HCT116 (cell line): ENCODE data around the gene KCNN4. TPM values are rescaled to one million over a fixed set of nuclear protein-coding genes. Genes with fewer than 3 reads are reported as not detected.

Experiments
- ATAC-seq: fragments of 200-7000 bp; cut with Tn5 transposase; 2 replicates; pipeline ENCODE4 v1.9.1; 2020; ENCODE audit warnings: mild to moderate bottlenecking, moderate library complexity
- BruUV-seq: library from RNA; stranded (reverse); fragments of 400-500 nt; replicated peaks from 2 replicates; lab custom pipeline; 2021; lab: Mats Ljungman, UMichigan
- CTCF ChIA-PET: fragments of 300-600 bp; sonication (Branson Sonifier 250); formaldehyde crosslinking; loops from one replicate; lab custom pipeline; 2021; ENCODE audit warnings: antibody characterized with exemption; lab: Charles Lee
- POLR2A ChIA-PET: fragments of 300-600, 350-600 bp; sonication (Branson Sonifier 250); formaldehyde crosslinking; loops from one replicate; lab custom pipeline; 2021; ENCODE audit warnings: antibody characterized with exemption; lab: Charles Lee
- RAD21 ChIA-PET, 2 experiments: fragments of 300-600 bp; sonication (Branson Sonifier 250); formaldehyde crosslinking; loops; one replicate each; lab custom pipeline; 2023; ENCODE audit warnings: low total read pairs in 2 of 2; ENCODE audit not compliant: uncharacterized antibody in 2 of 2, unreplicated experiment in 2 of 2, low non-redundant PET in 1 of 2; lab: Charles Lee
- DNase-seq: peaks from one replicate; pipeline ENCODE4 v3.0.0-alpha.2; 2010; ENCODE audit warnings: low read depth, low spot score
- H2AFZ ChIP-seq: fragments of 200-600 bp; shearing (Covaris generic), sonication (generic); 2 replicates; pipeline ENCODE4 v1.6.1; 2017; ENCODE audit warnings: low read depth, mixed run types, mixed read lengths, antibody characterized with exemption, low read length; ENCODE audit not compliant: poor library complexity, severe bottlenecking
- H3K27ac ChIP-seq: 2 replicates; pipeline ENCODE4 v1.5.1; 2012; ENCODE audit warnings: low read depth, low read length
- H3K27me3 ChIP-seq: fragments of 200-600 bp; sonication (generic); 2 replicates; pipeline ENCODE4 v1.6.1; 2016; ENCODE audit warnings: mixed run types, low read length, mixed read lengths; ENCODE audit not compliant: insufficient read depth
- H3K36me3 ChIP-seq, 2 experiments: fragments of 200-500 bp in 1 of 2; fragments of 200-600 bp in 1 of 2; sonication (Bioruptor generic) in 1 of 2; sonication (generic) in 1 of 2; 2 replicates each; pipeline versions ENCODE4 v1.5.1 to v1.6.1; 2014 to 2016; ENCODE audit warnings: low read length in 2 of 2, inconsistent platforms in 1 of 2, mixed read lengths in 1 of 2, mixed run types in 1 of 2; ENCODE audit not compliant: insufficient read depth in 2 of 2, control insufficient read depth in 1 of 2
- H3K4me1 ChIP-seq, 2 experiments: fragments of 200-600 bp in 1 of 2; sonication (generic) in 1 of 2; 2 replicates each; pipeline versions ENCODE4 v1.5.1 to v1.6.1; 2012 to 2017; ENCODE audit warnings: low read length in 2 of 2, inconsistent platforms in 1 of 2, mild to moderate bottlenecking in 1 of 2, mixed read lengths in 1 of 2, mixed run types in 1 of 2, moderate library complexity in 1 of 2; ENCODE audit not compliant: insufficient read depth in 2 of 2, control insufficient read depth in 1 of 2
- H3K4me2 ChIP-seq: fragments of 200-600 bp; sonication (generic); 2 replicates; pipeline ENCODE4 v1.6.1; 2017; ENCODE audit warnings: mixed run types, low read length, mixed read lengths
- H3K4me3 ChIP-seq, 2 experiments: fragments of 200-600 bp in 1 of 2; sonication (generic) in 1 of 2; replicated peaks in 1 of 2; 2 replicates each; pipeline ENCODE4 v1.5.1; 2011 to 2016; ENCODE audit warnings: low read length in 2 of 2, control low read depth in 1 of 2, low read depth in 1 of 2, mild to moderate bottlenecking in 1 of 2, mixed read lengths in 1 of 2, mixed run types in 1 of 2
- H3K79me2 ChIP-seq: fragments of 200-600 bp; sonication (generic); 2 replicates; pipeline ENCODE4 v1.6.1; 2017; ENCODE audit warnings: mild to moderate bottlenecking, mixed run types, low read length, moderate library complexity, mixed read lengths; ENCODE audit not compliant: insufficient read depth
- H3K9ac ChIP-seq: fragments of 200-600 bp; sonication (generic); 2 replicates; pipeline ENCODE4 v1.6.1; 2016; ENCODE audit warnings: low read length, mixed read lengths
- H3K9me2 ChIP-seq: fragments of 200-600 bp; sonication (generic), shearing (Covaris generic); 2 replicates; pipeline ENCODE4 v1.6.1; 2017; ENCODE audit warnings: mixed run types, mild to moderate bottlenecking, moderate library complexity; ENCODE audit not compliant: insufficient read depth
- H3K9me3 ChIP-seq, 2 experiments: fragments of 200-500 bp in 1 of 2; fragments of 200-600 bp in 1 of 2; sonication (Bioruptor generic) in 1 of 2; sonication (generic) in 1 of 2; 2 replicates each; pipeline ENCODE4 v1.6.1; 2014 to 2017; ENCODE audit warnings: low read length in 2 of 2, mixed read lengths in 2 of 2, inconsistent platforms in 1 of 2, low read depth in 1 of 2, mild to moderate bottlenecking in 1 of 2, mixed run types in 1 of 2, moderate library complexity in 1 of 2; ENCODE audit not compliant: control insufficient read depth in 1 of 2, insufficient read depth in 1 of 2
- H4K20me1 ChIP-seq: fragments of 200-600 bp; sonication (generic), shearing (Covaris generic); 2 replicates; pipeline ENCODE4 v1.6.1; 2017; ENCODE audit warnings: mixed run types, mild to moderate bottlenecking, moderate library complexity; ENCODE audit not compliant: insufficient read depth
- CBX3 ChIP-seq: IDR thresholded peaks from 2 replicates; pipeline ENCODE4 v1.6.1; 2012; ENCODE audit warnings: low read depth
- CEBPB ChIP-seq: IDR thresholded peaks from 2 replicates; pipeline ENCODE4 v1.6.1; 2012; ENCODE audit warnings: low read depth
- CTCF ChIP-seq, 3 experiments: fragments of 200-600 bp in 1 of 3; sonication (generic) in 1 of 3; IDR thresholded peaks in 2 of 3; conservative IDR thresholded peaks in 1 of 3; 2 replicates each; pipeline ENCODE4 v1.5.1; 2012 to 2017; ENCODE audit warnings: low read depth in 2 of 3, low read length in 2 of 3, antibody characterized with exemption in 1 of 3, borderline replicate concordance in 1 of 3, control low read depth in 1 of 3, mild to moderate bottlenecking in 1 of 3, mixed read lengths in 1 of 3, mixed run types in 1 of 3, moderate library complexity in 1 of 3; ENCODE audit not compliant: insufficient read depth in 1 of 3
- POLR2A ChIP-seq: IDR thresholded peaks from 2 replicates; pipeline ENCODE4 v1.7.0; 2011; ENCODE audit warnings: borderline replicate concordance; ENCODE audit not compliant: insufficient read depth, insufficient read length; ENCODE audit errors: extremely low read depth
- SIN3A ChIP-seq: IDR thresholded peaks from 2 replicates; pipeline ENCODE4 v1.6.1; 2012; ENCODE audit warnings: low read depth
- ZFX ChIP-seq: fragments of 450-650 bp; IDR thresholded peaks from 2 replicates; pipeline ENCODE4 v1.6.1; 2017
- intact Hi-C: fragments of 100-400 bp; cut with micrococcal nuclease; formaldehyde crosslinking; loops from 2 replicates; pipeline ENCODE4 v1.10.0; 2022
- total RNA-seq: library from RNA; stranded (reverse); gene quantifications from one replicate; pipeline ENCODE4 v1.2.1, GENCODE V29; 2021; ENCODE audit not compliant: unreplicated experiment

Gene KCNN4
- total RNA-seq, 1 experiment from 2014 or later: 72.9 TPM

GRCh38 chr19:43726736-43727592 is 53.8 kb downstream of the KCNN4 start:
- ChIA-PET CTCF (no interaction called here), POLR2A (interaction anchor here (6.1 kb wide), 1 partner anchor 57 kb away, joined by 53 read pairs; the partner anchor contains the start of gene PLAUR), RAD21 (no interaction called here)
- H3K36me3 ChIP-seq: peaks cover 15 to 26% of the 10 kb centered on the region in 2 experiments; a peak in 3 of 4 replicates
- intact Hi-C loops: no loop called here
- no peaks in the 10 kb centered on the region for H4K20me1 ChIP-seq
- no peaks in the 10 kb centered on the region for H3K27me3 ChIP-seq
- no peak overlapping the region for H3K4me2 ChIP-seq
- no peaks in the 10 kb centered on the region for H3K9me3 ChIP-seq
- peaks cover 4 to 6% of the 10 kb centered on the region in 2 experiments; a peak in 2 of 4 replicates for H3K4me1 ChIP-seq
- TF ChIP-seq CEBPB (no peak), CTCF (IDR thresholded peaks at IDR 0.05 in 2 of 3, conservative IDR thresholded peaks at IDR 0.05 in 1 of 3; ENCODE audit: borderline replicate concordance in 1 of 3, insufficient read depth in 1 of 3, low read depth in 2 of 3, low read length in 2 of 3) (no peak), CBX3 (no peak), POLR2A (no peak), SIN3A (no peak), ZFX (no peak)
- no peak overlapping the region for H3K4me3 ChIP-seq
- ATAC-seq: no peak
- H3K27ac ChIP-seq: no peak overlapping the region
- H3K79me2 ChIP-seq: no peaks in the 10 kb centered on the region
- DNase-seq: no peak
- no peak overlapping the region for H2AFZ ChIP-seq
- no peak overlapping the region for H3K9ac ChIP-seq
- no peaks in the 10 kb centered on the region for H3K9me2 ChIP-seq
- BruUV-seq: no TSS peak
